Measurements from ENCODE around the gene FNTB. TPM values are rescaled to one million over a fixed set of nuclear protein-coding genes. Genes with fewer than 3 reads are reported as not detected.
A peak's percentile ranks its signal among the peaks of the same experiment; 100 is the strongest.

Gene FNTB
- polyA plus RNA-seq, 3 donors from 2014 or later = 1.0 to 5.2 (median 1.6) TPM

DNA sequence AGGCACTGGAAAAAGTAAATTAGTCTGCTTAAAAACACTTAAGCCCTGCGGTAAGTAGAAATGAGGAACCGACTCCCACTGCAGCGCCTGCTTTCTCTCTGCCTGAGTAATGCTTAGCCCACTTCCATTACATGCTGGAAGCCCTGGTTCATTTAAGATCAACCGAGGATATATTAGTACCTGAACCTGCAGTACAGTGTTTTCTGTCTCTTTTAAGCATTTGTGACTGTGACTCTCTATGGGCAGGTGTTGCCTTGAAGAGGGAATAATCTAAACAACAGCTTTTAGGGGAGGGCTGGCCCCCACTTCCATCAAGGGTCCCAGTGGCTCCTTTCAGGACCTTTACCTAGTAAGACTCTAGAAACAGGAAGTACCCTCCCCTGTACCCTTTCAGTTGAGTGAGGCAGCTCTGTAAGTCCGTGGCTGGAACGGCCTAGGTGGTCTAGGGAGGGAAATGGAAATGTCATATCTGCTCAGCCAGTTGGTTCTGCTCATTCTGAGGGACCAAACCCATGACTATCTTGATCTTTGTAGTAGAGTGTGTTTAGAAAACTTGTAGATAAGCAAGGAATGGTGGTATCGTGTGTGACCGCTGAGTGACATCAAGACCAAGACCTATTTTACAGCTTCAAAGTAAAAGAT is 56.2 kb downstream of the FNTB start:
- peaks cover 0 to 2% (median 1%) of the 10 kb centered on the region in 3 donors for H3K27me3 Mint-ChIP-seq (ENCODE audit: low read depth in 3 of 3)
- H3K36me3 Mint-ChIP-seq = peaks cover 12 to 34% (median 15%) of the 10 kb centered on the region in 3 donors
- no peaks in the 10 kb centered on the region for H3K9me3 Mint-ChIP-seq
- H3K27ac Mint-ChIP-seq = no peak overlapping the region
- H3K4me3 Mint-ChIP-seq = no peak overlapping the region
- no peak for DNase-seq
- H3K4me1 Mint-ChIP-seq = peaks cover 18 to 21% of the 10 kb centered on the region in 2 donors

DNA sequence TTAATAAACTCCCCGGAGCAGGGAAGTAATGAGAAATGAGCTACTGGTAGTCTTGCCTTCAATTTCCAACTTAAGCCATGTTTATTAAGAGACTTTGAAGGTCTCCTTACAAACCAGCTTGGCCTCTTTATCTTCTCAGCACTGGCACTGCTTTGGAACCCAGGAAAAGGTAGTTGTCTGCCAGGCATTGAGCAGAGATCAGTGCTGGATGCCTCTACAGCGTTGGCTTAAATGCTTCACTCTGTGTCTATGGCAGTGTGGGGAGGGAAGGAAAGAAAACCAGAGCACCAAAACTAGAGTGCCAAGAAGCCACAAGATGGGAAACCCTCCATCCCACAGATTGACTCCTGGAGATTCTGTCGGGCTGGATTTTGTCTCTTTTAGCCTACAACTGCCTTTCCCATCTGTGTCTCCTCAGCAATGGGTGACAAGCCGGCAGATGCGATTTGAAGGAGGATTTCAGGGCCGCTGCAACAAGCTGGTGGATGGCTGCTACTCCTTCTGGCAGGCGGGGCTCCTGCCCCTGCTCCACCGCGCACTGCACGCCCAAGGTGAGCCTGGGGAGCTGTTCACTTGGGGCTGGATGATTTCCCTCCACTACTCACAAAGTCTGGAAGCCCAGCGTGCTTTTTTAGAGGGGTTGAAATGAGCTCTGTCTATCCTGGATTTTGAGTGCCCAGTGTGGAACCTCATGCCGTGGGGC is 57.3 kb downstream of the FNTB start:
- Mint-ChIP-seq H3K27me3 (ENCODE audit: low read depth in 3 of 3) (peaks cover 0 to 2% (median 1%) of the 10 kb centered on the region in 3 donors), H3K27ac (peak overlapping the region in 2 of 6 donors; percentile 40 to 46)

DNA sequence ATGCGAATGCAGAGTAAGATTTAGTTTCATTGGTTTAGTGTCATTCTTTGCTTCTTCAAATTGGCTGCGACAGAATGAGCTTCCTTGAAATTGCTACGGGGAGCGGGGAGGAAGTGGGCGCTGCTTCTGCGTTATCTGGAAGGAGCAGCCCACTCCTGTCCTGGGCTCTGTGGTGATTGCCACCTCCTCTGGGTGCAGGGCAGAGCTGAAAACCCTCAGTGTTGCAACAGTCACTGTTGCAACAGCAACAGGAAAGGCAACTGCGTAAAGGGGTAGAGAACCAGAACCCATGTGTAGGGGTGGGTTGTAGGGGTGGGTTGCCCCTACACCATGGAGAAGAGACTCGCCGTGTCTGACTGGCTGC is 57.9 kb downstream of the FNTB start:
- peaks cover 0 to 2% (median 1%) of the 10 kb centered on the region in 3 donors for H3K27me3 Mint-ChIP-seq (ENCODE audit: low read depth in 3 of 3)
- no peaks in the 10 kb centered on the region for H3K9me3 Mint-ChIP-seq
- H3K27ac Mint-ChIP-seq = peak overlapping the region in 2 of 6 donors; percentile 34 to 38
- peak overlapping the region in 2 of 5 donors; percentile 11 to 43 for H3K4me3 Mint-ChIP-seq
- H3K36me3 Mint-ChIP-seq = peaks cover 6 to 28% (median 12%) of the 10 kb centered on the region in 3 donors
- DNase-seq = peak; percentile 2 to 14 (median 5)
- peaks cover 18 to 23% of the 10 kb centered on the region in 2 donors for H3K4me1 Mint-ChIP-seq

More for the DNA sequence above, 57.3 kb downstream of the FNTB start:
- H3K4me1 Mint-ChIP-seq = peaks cover 18 to 23% of the 10 kb centered on the region in 2 donors
- peaks cover 7 to 28% (median 12%) of the 10 kb centered on the region in 3 donors for H3K36me3 Mint-ChIP-seq
- peak overlapping the region in 2 of 5 donors; percentile 11 to 43 for H3K4me3 Mint-ChIP-seq
- DNase-seq = no peak
- no peaks in the 10 kb centered on the region for H3K9me3 Mint-ChIP-seq

DNA sequence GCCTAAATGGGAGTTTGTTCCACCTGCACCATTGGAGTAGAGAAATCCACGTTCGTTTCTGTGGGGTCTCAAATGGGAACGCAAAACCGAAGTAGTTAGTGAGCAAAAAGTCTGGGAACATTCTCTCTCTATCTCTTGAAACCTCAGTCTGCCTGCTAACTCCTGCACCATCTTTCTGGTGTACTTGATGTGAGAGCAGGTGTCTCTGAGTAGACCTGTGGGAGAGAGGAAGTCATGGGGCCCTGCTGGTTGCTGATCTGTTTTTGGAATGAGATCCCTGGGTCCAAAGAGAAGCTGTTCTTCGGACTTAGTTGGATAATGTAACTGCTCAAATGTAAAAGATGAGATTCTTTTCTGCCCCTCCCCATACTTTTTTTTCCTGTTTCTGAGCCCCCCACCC is 58.3 kb downstream of the FNTB start:
- peaks cover 0 to 2% (median 1%) of the 10 kb centered on the region in 3 donors for H3K27me3 Mint-ChIP-seq (ENCODE audit: low read depth in 3 of 3)
- no peaks in the 10 kb centered on the region for H3K9me3 Mint-ChIP-seq
- H3K36me3 Mint-ChIP-seq = peaks cover 6 to 28% (median 12%) of the 10 kb centered on the region in 3 donors

DNA sequence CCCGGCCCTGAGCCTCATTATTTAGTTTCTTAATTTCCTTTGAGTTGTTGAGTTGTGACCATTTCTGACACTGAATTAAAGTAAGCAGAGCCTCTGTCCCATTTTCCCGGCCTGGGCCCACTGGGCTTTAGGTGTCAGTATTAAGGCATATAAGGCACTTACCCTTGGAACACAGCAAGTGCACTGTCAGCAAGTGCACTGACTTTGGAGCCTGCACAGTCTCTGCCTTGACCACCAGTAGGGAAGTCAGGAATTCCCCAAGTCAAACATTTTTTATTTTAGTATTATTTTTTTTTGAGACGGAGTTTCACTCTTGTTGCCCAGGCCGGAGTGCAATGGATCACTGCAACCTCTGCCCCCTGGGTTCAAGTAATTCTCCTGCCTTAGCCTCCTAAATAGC is 59.0 kb downstream of the FNTB start:
- Mint-ChIP-seq H3K27ac (no peak overlapping the region), H3K9me3 (no peaks in the 10 kb centered on the region), H3K4me1 (peaks cover 18 to 23% of the 10 kb centered on the region in 2 donors), H3K27me3 (ENCODE audit: low read depth in 3 of 3) (peaks cover 0 to 2% (median 1%) of the 10 kb centered on the region in 3 donors), H3K36me3 (peaks cover 6 to 26% (median 12%) of the 10 kb centered on the region in 3 donors), H3K4me3 (no peak overlapping the region)
- DNase-seq = no peak

More for the DNA sequence above, 58.3 kb downstream of the FNTB start:
- H3K4me3 Mint-ChIP-seq = peak overlapping the region in 1 of 5 donors; percentile 43
- DNase-seq = no peak
- H3K27ac Mint-ChIP-seq = peak overlapping the region in 2 of 6 donors; percentile 17 to 38
- H3K4me1 Mint-ChIP-seq = peaks cover 18 to 23% of the 10 kb centered on the region in 2 donors

DNA sequence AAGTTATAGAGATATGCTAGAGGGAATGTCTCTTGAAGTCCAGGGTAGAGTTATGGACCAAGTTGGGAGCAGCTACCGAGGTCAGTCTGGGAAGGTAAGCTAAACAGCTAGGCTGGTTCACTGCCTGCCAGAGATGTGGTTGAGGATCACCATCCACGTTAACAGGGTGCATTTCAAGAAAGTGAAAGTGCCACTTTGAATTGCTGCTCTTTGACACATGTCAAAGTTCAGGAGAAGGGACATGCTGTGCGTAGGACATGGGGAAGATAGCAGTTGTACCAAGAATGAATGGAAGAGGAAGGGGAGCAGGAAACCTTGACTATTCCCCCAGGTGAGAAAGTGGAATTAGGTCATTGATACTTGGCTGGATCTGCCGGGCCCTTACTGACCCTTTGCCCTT is 66.1 kb downstream of the FNTB start:
- peak overlapping the region in 5 of 6 donors; percentile 1 to 78 (median 34) for H3K27ac Mint-ChIP-seq
- H3K4me1 Mint-ChIP-seq = peaks cover 16 to 24% of the 10 kb centered on the region in 2 donors
- no peak for DNase-seq
- H3K9me3 Mint-ChIP-seq = no peaks in the 10 kb centered on the region
- H3K4me3 Mint-ChIP-seq = no peak overlapping the region
- H3K36me3 Mint-ChIP-seq = peaks cover 0 to 7% (median 6%) of the 10 kb centered on the region in 3 donors
- peaks cover 0 to 3% (median 0%) of the 10 kb centered on the region in 3 donors for H3K27me3 Mint-ChIP-seq (ENCODE audit: low read depth in 3 of 3)

DNA sequence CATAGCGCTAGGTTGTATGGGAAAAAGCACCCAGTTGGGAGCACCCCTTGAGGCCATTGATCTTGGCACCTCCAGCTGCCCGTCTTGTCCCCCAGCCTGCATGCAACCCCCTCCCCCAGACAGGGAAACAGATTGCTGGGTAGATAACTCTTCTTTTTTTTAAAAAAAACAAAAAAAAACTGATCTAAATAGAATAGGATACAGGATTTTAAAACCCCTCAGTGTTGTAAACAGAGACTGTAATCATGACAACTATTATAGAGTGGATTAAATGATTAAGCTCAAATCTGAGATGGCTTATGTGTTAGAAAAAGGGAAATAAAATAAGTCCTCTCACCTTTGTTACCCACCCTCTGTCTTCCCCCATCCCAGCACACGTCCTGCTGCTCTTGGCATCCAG is 66.8 kb downstream of the FNTB start:
- DNase-seq = no peak
- Mint-ChIP-seq H3K27me3 (ENCODE audit: low read depth in 3 of 3) (peaks cover 0 to 3% (median 0%) of the 10 kb centered on the region in 3 donors), H3K27ac (peak overlapping the region in 3 of 6 donors; percentile 34 to 75 (median 46)), H3K36me3 (peaks cover 0 to 9% (median 8%) of the 10 kb centered on the region in 3 donors), H3K9me3 (no peaks in the 10 kb centered on the region), H3K4me1 (peaks cover 16 to 23% of the 10 kb centered on the region in 2 donors), H3K4me3 (peak overlapping the region in 1 of 5 donors; percentile 77)

DNA sequence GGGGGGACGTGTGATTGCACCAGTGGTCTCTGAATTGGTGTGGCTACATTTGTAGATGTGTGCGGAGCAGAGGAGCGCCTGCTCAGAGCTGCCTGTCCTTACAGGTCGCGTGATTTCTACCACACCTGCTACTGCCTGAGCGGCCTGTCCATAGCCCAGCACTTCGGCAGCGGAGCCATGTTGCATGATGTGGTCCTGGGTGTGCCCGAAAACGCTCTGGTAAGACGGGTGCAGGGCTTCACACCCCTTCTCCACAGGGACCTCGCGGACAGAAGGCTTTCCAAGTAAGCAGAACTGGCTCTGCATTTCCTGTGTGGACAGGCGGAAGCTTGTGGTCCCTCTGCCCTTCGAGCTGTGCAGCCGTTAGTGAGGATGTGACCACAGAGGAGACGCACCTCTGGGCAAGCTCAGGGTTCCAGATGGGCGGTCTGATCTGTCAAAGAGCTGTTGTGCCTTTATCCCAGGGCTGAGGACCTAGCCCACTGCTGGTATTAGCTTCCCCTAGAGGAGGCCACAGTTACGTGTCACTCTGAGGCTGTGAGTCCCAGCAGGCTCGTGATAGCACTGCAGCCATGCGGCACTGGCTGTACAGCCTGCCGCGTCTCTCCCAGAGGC is 67.9 kb downstream of the FNTB start:
- Mint-ChIP-seq H3K36me3 (peaks cover 0 to 9% (median 8%) of the 10 kb centered on the region in 3 donors), H3K27ac (peak overlapping the region in 5 of 6 donors; percentile 20 to 84 (median 63)), H3K4me1 (peaks cover 16 to 23% of the 10 kb centered on the region in 2 donors), H3K4me3 (peak overlapping the region; percentile 14 to 77 (median 71)), H3K9me3 (no peaks in the 10 kb centered on the region), H3K27me3 (ENCODE audit: low read depth in 3 of 3) (peaks cover 0 to 3% (median 0%) of the 10 kb centered on the region in 3 donors)
- peak in 2 of 3 donors; percentile 17 to 23 for DNase-seq

DNA sequence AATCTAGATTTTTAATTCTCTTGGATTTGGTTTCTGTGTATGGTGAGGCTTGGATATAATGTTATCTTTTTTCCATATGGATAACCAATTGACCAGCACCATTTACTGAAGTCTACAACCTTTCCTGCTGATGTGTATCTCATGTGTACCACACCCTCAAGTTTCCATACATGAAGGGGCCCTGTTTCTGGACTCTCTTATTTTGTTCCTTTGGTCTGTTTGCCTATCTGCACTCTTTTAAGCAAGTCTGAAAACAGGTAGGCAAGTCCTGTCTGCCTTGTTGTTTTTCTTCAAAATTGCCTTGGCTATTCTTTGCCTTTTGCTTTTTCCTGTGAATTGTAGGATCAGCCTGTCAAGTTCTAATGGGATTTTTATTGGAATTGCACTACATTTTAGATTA is 71.0 kb downstream of the FNTB start:
- Mint-ChIP-seq H3K27me3 (ENCODE audit: low read depth in 3 of 3) (peaks cover 0 to 3% (median under 1%) of the 10 kb centered on the region in 3 donors), H3K4me1 (peaks cover 14 to 18% of the 10 kb centered on the region in 2 donors), H3K9me3 (no peaks in the 10 kb centered on the region), H3K4me3 (no peak overlapping the region), H3K36me3 (peaks cover 7 to 17% (median 11%) of the 10 kb centered on the region in 3 donors), H3K27ac (peak overlapping the region in 3 of 6 donors; percentile 14 to 59 (median 28))
- DNase-seq = no peak

DNA sequence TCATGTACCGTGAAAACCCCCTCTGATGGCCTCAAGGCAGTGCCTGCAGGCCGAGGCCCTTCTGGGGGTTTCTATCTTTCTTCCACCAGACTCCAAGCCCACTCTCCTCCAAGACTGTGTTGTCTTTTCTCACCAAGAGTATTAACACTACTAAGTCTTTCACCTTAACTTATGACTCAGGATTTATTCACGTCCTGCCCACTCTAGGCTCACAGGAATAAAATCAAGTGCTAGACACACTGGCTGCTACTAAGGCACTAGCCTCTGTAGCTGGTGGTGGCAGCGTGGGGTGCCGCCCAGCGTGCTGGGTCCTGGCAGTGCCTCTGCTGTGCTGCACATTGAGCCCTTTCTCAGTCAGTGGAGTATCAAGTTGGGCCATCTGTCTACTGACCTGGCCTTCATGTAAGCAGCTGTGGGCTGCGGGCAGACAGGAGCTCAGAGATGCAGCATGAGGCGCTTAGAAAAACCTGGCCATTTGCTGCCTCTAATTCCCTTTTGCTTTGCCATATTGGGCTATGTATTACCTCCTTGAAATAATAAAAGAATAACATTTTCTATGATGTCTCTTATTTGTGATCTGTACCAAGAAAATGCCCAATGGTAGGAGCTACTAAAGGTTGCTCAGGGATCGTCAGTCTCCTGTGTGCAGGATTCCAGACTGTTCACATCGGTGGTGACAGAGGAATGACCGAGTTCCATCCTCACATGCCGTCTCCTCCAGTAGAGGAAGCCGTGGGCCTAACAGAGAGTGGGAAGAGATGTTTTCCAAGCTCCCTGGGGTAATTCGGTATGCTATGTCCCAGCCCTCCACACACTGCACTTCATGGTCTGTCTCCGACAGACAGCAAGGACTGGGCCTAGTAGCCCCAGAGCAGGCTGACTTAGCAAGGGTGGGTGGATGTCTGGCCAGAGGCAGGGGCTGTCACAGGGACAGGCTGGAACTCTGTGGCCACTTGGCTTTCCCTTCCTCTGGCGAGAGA is 75.7 kb downstream of the FNTB start:
- Mint-ChIP-seq H3K9me3 (no peaks in the 10 kb centered on the region), H3K27me3 (ENCODE audit: low read depth in 3 of 3) (peaks cover 0 to 2% (median 0%) of the 10 kb centered on the region in 3 donors), H3K27ac (peak overlapping the region in 1 of 6 donors; percentile 23), H3K4me3 (no peak overlapping the region), H3K36me3 (peaks cover 16 to 37% (median 19%) of the 10 kb centered on the region in 3 donors), H3K4me1 (no peaks in the 10 kb centered on the region)
- no peak for DNase-seq

DNA sequence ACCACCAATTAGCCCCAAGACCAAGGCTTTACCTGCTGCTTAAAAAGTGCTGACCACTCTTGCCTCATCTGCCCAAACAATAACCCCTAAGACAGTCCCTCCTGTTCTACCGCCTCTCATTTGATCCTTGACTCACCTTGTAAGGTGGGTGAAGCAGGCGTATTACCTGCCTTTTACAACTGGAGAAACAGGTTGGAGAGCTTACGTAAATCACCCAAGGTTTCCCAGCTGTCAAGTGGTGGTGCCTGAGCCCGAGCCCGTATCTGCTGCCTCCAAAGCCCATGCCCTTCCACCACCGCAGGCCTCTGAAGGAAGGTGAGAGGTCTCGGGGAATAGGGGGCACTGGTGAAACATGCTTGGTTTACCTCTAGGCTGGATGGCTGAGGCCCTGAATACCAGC is 79.0 kb downstream of the FNTB start:
- Mint-ChIP-seq H3K4me1 (no peaks in the 10 kb centered on the region), H3K27ac (no peak overlapping the region), H3K36me3 (peaks cover 16 to 33% (median 18%) of the 10 kb centered on the region in 3 donors), H3K27me3 (ENCODE audit: low read depth in 3 of 3) (peaks cover 0 to 2% (median 0%) of the 10 kb centered on the region in 3 donors), H3K4me3 (no peak overlapping the region), H3K9me3 (no peaks in the 10 kb centered on the region)
- DNase-seq = no peak

DNA sequence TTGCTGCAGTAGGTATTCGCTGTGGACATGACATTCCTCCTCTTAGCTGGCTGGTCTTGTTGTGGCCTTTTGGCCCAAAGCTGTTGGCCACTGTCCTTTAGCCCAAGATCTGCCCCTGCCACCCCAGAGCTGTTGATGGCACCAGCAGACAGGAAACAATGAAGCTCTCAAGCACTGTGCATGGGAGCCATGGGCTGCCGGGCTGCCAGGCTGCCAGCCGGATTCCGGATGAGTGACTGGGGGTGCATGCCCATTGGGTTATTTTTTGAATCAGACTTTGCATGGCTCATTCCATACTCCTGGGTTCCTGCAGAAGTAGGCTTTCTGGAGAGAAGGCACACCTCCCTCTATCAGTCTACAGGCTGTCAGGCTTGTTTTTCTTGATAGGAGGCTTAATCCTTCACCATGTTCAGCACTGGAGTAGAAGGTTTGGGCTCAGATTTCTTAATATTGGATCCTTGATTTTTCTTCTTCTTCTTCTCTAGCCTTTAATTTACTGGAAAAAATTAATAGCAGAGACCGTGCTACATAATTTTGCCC is 83.2 kb downstream of the FNTB start:
- peaks cover 0 to 2% (median 0%) of the 10 kb centered on the region in 3 donors for H3K27me3 Mint-ChIP-seq (ENCODE audit: low read depth in 3 of 3)
- no peak overlapping the region for H3K4me3 Mint-ChIP-seq
- peaks cover 11 to 19% (median 17%) of the 10 kb centered on the region in 3 donors for H3K36me3 Mint-ChIP-seq
- H3K9me3 Mint-ChIP-seq = no peaks in the 10 kb centered on the region
- H3K27ac Mint-ChIP-seq = no peak overlapping the region
- DNase-seq = no peak
- peaks cover 7 to 25% of the 10 kb centered on the region in 2 donors for H3K4me1 Mint-ChIP-seq

All from immature natural killer cell (primary cell).